K562 (cell line): ENCODE data around the gene SIDT1.

Experiments used
- FOXP1 ChIP-seq: sonication (generic); formaldehyde crosslinking; IDR thresholded peaks from 2 replicates; pipeline ENCODE4 v1.8.0; 2022; ENCODE audit warnings: mild to moderate bottlenecking, missing genetic modification reagents
- HNRNPLL ChIP-seq: fragments of 200-400 bp; formaldehyde crosslinking; IDR thresholded peaks from 2 replicates; pipeline ENCODE4 v1.6.1; 2017; ENCODE audit warnings: low read length, low read depth, mild to moderate bottlenecking; ENCODE audit not compliant: poor library complexity, severe bottlenecking
- KDM5B ChIP-seq: fragments of 200-600 bp; sonication (generic); IDR thresholded peaks from 2 replicates; pipeline ENCODE4 v1.6.1; 2012; ENCODE audit warnings: low read depth, mild to moderate bottlenecking, moderate library complexity, low read length, control low read depth, inconsistent platforms; ENCODE audit not compliant: insufficient replicate concordance
- RNF2 ChIP-seq: sonication (generic); IDR thresholded peaks from 2 replicates; pipeline ENCODE4 v1.6.1; 2016
- SPI1 ChIP-seq: IDR thresholded peaks from 2 replicates; pipeline ENCODE4 v1.6.1; 2011; ENCODE audit warnings: low read depth, low read length, control low read depth, borderline replicate concordance
- ZNF124 ChIP-seq: sonication (generic); formaldehyde crosslinking; IDR thresholded peaks from 2 replicates; pipeline ENCODE4 v1.8.1; 2022; ENCODE audit warnings: missing genetic modification reagents
- ZNF263 ChIP-seq: sonication (generic); formaldehyde crosslinking; IDR thresholded peaks from 2 replicates; pipeline ENCODE4 v1.8.0; 2022; ENCODE audit warnings: mild to moderate bottlenecking, missing genetic modification reagents, borderline replicate concordance
- ZNF551 ChIP-seq: fragments of 250-450 bp; sonication (Bioruptor Pico); IDR thresholded peaks from 2 replicates; pipeline ENCODE4 v1.5.0; 2021; ENCODE audit warnings: mild to moderate bottlenecking, moderate library complexity
- ZSCAN29 ChIP-seq: fragments of 450-650 bp; IDR thresholded peaks from 2 replicates; pipeline ENCODE4 v1.6.1; 2017
- TF ChIP-seq, protein P1 (sequence below), 3 experiments: IDR thresholded peaks in 2 of 3; conservative IDR thresholded peaks in 1 of 3; 2 replicates each; pipeline ENCODE4 v1.5.1; 2011 to 2012; ENCODE audit warnings: low read length in 3 of 3, mild to moderate bottlenecking in 3 of 3, control low read depth in 2 of 3, improper control_type of control experiment in 1 of 3, inconsistent platforms in 1 of 3, low read depth in 1 of 3, mixed read lengths in 1 of 3, moderate library complexity in 1 of 3; ENCODE audit not compliant: insufficient read depth in 2 of 3
- TF ChIP-seq, protein P2 (sequence below): fragments of 250-450 bp; sonication (Bioruptor Pico); IDR thresholded peaks from 2 replicates; pipeline ENCODE4 v1.4.0; 2020; ENCODE audit warnings: mild to moderate bottlenecking, moderate library complexity
- TF ChIP-seq, protein P3 (sequence below): sonication (generic); formaldehyde crosslinking; IDR thresholded peaks from 2 replicates; pipeline ENCODE4 v1.8.0; 2022; ENCODE audit warnings: mild to moderate bottlenecking, missing genetic modification reagents

DNA sequence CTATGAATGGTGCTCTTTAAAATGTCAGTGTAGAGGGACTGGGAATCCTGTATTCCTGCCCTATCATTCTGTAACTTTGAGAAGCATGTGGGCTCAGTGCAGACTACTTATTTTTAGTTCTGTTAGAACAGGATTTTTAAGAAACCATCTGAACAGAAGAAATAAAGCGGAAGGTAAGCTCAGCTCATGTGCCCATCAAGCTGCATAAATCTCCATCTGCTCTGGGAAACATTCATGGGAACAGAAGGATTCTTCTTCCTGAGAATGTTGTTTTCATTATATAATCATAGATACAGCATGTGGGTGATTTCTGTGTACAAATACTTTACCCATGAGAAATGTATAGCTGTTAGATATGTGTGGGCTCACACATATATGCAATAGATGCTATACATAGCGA, 69.9 kb downstream of the SIDT1 start:
- TF ChIP-seq FOXP1 (CRISPR knock-in tag) (no peak), ZNF263 (CRISPR knock-in tag) (no peak), ZSCAN29 (no peak), KDM5B (no peak), ZNF124 (CRISPR knock-in tag) (no peak), HNRNPLL (no peak), RNF2 (no peak), SPI1 (no peak), ZNF551 (no peak)
- TF ChIP-seq, protein P1, sequence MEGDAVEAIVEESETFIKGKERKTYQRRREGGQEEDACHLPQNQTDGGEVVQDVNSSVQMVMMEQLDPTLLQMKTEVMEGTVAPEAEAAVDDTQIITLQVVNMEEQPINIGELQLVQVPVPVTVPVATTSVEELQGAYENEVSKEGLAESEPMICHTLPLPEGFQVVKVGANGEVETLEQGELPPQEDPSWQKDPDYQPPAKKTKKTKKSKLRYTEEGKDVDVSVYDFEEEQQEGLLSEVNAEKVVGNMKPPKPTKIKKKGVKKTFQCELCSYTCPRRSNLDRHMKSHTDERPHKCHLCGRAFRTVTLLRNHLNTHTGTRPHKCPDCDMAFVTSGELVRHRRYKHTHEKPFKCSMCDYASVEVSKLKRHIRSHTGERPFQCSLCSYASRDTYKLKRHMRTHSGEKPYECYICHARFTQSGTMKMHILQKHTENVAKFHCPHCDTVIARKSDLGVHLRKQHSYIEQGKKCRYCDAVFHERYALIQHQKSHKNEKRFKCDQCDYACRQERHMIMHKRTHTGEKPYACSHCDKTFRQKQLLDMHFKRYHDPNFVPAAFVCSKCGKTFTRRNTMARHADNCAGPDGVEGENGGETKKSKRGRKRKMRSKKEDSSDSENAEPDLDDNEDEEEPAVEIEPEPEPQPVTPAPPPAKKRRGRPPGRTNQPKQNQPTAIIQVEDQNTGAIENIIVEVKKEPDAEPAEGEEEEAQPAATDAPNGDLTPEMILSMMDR (IDR thresholded peaks at IDR 0.05 in 2 of 3, conservative IDR thresholded peaks at IDR 0.05 in 1 of 3; ENCODE audit: insufficient read depth in 2 of 3, low read depth in 1 of 3, low read length in 3 of 3), result no peak
- TF ChIP-seq, protein P2, sequence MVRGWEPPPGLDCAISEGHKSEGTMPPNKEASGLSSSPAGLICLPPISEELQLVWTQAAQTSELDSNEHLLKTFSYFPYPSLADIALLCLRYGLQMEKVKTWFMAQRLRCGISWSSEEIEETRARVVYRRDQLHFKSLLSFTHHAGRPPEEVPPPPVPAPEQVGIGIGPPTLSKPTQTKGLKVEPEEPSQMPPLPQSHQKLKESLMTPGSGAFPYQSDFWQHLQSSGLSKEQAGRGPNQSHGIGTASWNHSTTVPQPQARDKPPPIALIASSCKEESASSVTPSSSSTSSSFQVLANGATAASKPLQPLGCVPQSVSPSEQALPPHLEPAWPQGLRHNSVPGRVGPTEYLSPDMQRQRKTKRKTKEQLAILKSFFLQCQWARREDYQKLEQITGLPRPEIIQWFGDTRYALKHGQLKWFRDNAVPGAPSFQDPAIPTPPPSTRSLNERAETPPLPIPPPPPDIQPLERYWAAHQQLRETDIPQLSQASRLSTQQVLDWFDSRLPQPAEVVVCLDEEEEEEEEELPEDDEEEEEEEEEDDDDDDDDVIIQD (CRISPR knock-in tag), result no peak
- TF ChIP-seq, protein P3, sequence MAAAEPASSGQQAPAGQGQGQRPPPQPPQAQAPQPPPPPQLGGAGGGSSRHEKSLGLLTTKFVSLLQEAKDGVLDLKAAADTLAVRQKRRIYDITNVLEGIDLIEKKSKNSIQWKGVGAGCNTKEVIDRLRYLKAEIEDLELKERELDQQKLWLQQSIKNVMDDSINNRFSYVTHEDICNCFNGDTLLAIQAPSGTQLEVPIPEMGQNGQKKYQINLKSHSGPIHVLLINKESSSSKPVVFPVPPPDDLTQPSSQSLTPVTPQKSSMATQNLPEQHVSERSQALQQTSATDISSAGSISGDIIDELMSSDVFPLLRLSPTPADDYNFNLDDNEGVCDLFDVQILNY, result no peak
